HG03457 (cell line): Measurements from ENCODE around the gene SMNDC1.
A peak's percentile ranks its signal among the peaks of the same experiment; 100 is the strongest.
"Not testable (repeated sequence)": the region's sequence is repeated elsewhere in the genome, so short reads cannot be mapped to it uniquely, and the experiment has no call there.

ENCODE experiments used
- ATAC-seq: cut with Tn5 transposase; IDR thresholded peaks from one replicate; pipeline ENCODE4 v1.9.1; 2021; ENCODE audit warnings: moderate number of reproducible peaks; ENCODE audit not compliant: unreplicated experiment

Gene SMNDC1

GRCh38 chr10:110304780-110305421 is at the start of gene SMNDC1:
TSS of gene SMNDC1 (minus strand) at chr10:110304920. CDS start at chr10:110303587, 1,333 bp downstream.
- peak; percentile 79 for ATAC-seq

- ATAC-seq: no peak
Observed at GRCh38 chr10:110354322-110354766, 49.6 kb upstream of the SMNDC1 start.

DNA sequence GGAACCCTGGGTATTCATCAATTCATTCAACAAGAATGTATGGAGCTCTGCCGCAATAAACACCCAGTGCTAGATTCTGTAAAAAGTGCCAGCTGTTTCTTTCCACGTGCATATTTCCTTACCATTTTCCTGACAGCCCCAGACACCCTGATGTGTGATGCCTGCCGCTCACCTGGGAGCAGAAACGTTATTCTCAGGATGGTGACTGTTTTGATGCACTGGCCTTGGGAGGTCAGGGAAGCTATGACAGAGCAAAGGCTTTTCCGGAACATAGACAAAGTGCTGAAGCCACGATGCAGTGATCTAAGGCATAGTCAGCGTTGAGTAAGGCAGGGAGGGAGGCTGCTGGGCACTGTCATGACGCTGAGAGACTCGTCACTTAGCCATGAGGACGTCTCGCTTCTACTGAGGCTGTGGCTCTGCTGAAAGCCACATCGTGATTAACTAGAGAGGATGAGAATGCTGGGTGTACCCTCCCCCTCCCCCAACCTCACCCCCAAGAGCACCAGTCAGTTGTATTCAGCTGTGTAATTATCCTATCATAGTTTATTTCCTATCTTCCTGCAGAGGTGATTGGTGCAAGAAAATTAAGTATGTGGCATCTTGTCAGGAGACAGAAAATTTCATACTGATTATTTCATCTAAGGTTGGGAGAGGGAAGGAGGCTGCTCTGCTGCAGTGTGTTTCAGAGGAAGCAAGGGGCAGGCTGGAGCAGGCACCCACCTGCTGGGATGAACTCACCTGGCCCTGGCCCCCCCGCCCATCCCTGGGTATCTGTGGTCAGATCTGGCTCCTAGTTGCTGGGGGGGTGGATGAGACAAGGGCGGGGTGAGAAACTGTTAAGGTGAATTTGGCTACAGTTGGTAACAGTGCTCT is 48.8 kb upstream of the SMNDC1 start:
- no peak for ATAC-seq

- ATAC-seq: no peak
Observed at GRCh38 chr10:110352930-110353243, 48.2 kb upstream of the SMNDC1 start.

- no peak for ATAC-seq
Observed at GRCh38 chr10:110350812-110351211, 46.1 kb upstream of the SMNDC1 start.

GRCh38 chr10:110349831-110350230 is 45.1 kb upstream of the SMNDC1 start:
- no peak for ATAC-seq

GRCh38 chr10:110349386-110349785 is 44.7 kb upstream of the SMNDC1 start:
- no peak for ATAC-seq

DNA sequence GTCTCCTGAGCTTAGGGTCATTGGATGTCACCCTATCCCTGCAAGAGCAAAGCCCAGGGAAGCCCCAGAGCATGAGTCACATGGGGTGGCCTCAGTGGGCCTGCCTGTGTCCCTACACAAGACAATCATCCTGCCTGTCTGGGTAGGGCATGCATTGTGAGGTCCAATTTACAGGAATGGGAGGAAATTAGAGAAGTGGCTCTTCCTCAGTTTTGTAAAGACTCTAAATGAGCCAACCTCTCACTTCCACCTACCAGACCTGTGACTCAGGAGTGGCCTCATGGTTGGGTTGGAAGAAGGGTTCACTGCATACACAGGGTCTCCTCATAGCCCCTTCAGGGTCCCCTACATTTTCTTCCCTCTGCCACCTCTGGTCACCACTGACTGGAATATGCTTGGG is 43.6 kb upstream of the SMNDC1 start:
- ATAC-seq: no peak

DNA sequence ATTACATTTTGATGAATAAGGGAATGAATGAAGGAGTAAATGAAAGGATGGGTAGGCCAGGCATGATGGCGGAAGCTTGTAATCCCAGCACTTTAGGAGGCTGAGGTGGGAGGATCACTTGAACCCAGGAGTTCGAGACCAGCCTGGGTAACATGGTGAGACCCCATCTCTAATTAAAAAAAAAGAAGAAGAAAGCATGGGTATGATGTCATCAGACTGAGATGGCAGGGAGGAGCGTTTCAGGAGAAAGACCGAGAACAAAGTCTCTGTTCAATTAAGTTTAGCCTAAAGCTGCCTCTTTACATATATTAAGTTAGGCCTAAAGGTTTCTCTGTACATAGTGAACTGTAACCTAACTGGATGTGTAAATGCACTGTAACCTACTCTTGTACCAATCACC is 42.2 kb upstream of the SMNDC1 start:
- no peak for ATAC-seq

DNA sequence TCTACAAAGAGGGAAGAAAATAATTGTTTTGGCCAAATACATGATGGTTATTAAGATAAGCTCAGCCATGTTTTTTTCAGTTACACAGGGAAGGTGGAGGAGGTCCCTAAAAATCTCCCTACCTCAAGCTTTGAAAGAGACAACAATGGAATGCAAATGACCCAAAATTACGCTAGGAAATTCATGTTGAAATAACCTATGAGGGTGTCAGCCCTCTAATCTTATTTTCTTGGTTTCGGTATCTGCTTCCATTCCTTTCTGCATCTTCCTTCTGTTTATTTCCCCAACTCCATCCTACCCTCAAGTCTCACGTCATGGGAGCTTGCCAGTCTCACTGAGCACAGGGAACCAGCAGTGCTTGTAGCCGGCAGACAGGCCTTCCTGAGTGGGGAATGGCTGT is 40.6 kb upstream of the SMNDC1 start:
- ATAC-seq: no peak

- no peak for ATAC-seq
Observed at GRCh38 chr10:110344622-110345021, 39.9 kb upstream of the SMNDC1 start.

DNA sequence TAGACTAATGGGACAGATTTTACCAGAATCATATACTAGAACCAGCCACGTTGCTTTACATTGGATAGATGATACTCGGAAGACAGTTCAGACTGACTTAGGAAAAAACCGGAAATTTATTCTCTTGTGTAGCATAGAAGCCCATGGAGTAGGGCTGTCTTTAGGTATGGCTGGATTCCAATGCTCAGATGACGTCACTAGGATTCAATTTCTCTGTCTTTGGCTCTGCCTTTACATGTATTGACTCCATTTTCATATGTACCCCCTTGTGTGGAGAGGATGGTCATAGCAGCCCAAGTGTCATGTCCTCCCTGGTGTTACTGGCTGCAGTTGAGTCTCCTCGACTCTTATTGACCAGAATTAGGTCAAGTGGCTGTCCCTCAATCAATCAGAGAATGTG is 39.2 kb upstream of the SMNDC1 start:
- no peak for ATAC-seq

DNA sequence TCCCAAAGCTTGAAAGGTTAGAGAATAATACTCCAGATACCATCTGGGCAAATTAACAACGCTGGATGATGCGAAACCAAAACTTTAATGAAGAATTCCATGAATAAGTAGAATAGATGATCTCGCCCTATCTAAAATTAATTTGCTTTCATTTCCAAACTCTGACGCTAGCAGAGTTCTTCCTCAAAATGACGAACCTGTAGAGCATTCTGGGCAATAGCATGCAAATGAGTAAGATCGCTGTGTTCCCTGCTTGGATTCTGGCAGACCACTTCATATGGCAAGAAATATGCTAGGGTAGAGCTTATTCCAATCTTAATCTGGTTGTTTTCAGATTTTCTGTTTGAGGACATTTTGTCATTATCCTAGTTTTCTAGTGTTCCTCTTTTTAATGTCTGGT is 36.1 kb upstream of the SMNDC1 start:
- ATAC-seq: no peak

DNA sequence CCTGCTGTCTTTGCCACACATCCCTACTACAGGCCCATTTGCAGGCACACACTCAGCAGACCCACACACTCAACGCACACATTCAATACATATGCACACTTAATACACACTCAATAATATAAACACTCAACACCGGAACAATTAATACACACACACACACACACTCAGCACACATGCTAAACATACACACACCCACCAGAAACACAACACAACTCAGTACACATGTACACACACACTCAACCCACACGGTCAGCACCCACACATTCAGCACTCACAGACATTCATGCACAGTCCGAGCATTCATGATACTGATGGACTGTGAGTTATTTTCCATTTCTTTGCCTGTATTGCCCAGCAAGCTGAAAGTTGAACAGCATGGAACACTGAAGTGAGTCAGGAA is 35.4 kb upstream of the SMNDC1 start:
- ATAC-seq: no peak

DNA sequence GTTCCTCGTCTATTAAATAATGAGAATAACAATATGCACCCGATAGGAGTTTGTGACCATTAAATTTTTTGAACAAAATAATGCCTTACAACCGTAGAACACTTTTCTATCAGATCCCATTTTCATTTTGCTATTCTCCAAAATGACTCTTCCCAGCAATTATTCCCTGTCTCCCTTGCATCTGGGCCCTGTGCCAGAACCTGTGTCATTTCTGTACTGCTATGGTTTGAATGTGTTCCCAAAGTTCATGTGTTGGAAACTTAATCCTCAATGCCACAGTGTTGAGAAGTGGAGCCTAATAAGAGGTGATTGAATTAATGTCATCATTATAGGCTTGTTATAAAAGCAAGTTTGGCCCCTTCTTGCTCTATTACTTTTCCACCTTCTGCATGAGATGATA is 33.2 kb upstream of the SMNDC1 start:
- ATAC-seq: no peak

DNA sequence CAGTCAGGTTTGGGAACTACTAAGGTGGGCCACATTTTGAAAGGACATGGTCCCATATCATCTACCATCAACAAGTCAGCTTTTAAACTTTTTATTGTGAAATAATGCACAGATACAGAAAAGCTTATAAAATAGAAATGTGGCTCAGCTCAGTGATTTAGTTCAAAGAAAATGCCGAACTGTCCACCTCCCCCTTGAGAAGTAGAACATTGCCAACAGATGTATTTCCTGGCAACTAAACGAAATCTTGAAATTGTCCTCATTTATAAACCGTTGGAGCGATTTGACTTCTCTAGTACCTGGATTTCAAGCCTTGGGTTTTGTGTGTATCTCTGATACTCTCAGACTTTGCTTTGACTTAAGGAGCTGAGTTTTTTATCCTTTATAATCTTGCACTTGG is 32.7 kb upstream of the SMNDC1 start:
- ATAC-seq: no peak

GRCh38 chr10:110336111-110336721 is 31.5 kb upstream of the SMNDC1 start:
- no peak for ATAC-seq

DNA sequence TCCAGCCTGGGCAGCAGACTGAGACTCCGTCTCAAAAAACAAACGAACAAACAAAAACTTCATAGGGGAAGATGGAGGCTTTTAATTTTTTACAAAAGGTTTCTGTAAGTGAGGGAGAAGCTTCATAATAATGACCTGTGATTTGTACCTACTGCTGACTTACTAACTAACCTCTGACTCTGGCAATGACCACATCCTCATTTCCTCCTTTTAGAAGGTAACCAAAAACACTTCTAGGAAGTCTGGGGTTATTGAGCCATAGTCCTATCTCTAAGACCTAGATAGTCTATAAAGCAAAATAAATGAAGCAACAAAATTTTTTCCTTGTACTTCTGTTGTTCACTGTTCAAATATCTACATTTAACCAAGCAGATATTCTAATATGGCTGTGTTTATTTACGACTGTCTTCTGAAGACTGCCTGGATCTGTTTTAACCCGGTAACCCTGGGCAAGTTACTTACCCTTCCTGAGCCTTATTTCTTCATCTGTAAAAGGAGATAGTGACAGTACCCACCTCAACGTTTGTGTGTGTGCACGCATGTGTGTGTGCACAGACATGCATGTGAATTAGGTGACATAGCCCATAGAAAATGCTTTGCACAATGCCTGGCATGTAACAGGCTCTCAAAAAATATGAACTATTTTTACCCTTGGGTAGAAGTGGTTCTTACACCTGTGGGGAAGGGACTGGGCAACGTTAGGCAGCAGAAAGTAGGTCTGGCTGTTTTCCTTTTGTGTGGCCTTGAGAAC is 30.8 kb upstream of the SMNDC1 start:
- no peak for ATAC-seq

DNA sequence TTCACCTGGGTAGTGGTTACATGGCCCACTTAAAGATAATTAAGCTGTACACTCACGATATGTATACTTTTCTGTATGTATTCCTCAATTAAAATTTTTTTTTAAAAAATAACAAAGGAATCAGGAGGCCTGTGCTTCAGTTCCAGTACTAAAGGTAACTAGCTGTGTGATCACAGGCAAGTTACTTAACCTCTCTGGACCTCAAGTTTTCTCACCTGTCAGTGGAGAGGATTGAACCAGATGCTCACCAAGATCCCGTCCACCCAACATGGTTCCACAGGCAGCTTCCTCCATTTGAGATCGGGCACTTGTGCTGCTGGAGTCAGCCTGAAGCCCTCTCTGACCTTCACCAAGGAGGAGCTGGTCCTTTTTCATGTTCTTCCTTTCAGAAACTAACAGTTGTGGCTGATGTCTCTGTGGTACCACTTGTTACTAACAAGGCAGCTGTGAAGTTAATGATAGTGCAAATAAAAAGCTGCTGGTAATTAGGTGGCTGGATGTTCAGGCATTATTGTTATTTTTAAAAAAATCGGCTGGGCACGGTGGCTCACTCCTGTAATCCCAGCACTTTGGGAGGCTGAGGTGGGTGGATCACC is 29.4 kb upstream of the SMNDC1 start:
- ATAC-seq: no peak

DNA sequence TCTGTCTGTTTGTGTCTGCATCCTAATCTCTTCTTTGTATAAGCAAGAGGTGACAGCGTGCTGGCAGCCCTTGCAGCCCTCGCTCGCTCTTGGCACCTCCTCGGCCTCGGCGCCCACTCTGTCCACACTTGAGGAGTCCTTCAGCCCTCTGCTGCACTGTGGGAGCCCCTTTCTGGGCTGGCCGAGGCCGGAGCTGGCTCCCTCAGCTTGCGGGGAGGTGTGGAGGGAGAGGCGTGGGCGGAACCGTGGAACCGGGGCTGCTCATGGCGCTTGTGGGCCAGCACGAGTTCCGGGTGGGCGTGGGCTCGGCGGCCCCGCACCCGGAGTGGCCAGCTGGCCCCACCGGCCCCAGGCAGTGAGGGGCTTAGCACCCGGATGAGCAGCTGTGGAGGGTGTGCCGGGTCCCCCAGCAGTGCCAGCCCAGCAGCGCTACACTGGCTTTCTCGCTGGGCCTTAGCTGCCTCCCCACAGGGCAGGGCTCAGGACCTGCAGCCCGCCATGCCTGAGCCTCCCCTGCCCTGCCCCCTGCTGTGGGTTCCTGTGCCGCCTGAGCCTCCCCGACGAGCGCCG is 26.6 kb upstream of the SMNDC1 start:
- not testable (repeated sequence) for ATAC-seq

DNA sequence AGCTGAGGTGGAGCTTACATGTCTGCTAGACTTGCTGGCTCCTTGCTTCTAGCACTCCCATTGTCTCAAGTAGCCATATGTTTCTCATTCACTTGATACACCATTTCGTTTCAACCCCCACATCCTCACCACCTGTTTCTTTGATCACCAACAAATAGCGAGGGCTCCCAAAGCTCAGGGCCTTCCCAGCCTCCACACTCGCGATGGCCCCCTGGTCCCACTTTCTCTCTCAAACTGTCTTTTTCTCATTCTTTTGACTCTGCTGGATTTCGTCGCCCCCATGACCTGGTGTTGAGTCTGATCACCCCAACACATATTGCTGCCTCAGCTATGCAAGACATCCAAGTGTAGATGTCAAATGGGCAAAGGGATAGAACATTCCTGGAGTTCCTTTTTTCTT is 26.0 kb upstream of the SMNDC1 start:
- no peak for ATAC-seq
